BLaER1 treated with 17β-estradiol and CSF1 and Interleukin-3, amounts not matched to agents 10 nM and 100 nM (cell line): Measurements from ENCODE around the gene SLC29A2.
"Not testable (repeated sequence)": the region's sequence is repeated elsewhere in the genome, so short reads cannot be mapped to it uniquely, and the experiment has no call there.

Source experiments
- H3K27ac ChIP-seq, 11 experiments: shearing (Covaris generic); formaldehyde crosslinking; 2 replicates each; pipeline ENCODE4 v1.8.1; 2022
- H3K27me3 ChIP-seq, 11 experiments: shearing (Covaris generic); formaldehyde crosslinking; 2 replicates each; pipeline ENCODE4 v1.8.1; 2022
- H3K36me3 ChIP-seq, 11 experiments: shearing (Covaris generic); formaldehyde crosslinking; 2 replicates each; pipeline ENCODE4 v1.8.1; 2022
- H3K4me1 ChIP-seq, 10 experiments: shearing (Covaris generic); formaldehyde crosslinking; 2 replicates each; pipeline ENCODE4 v1.8.1; 2022
- H3K4me2 ChIP-seq, 11 experiments: shearing (Covaris generic); formaldehyde crosslinking; 2 replicates each; pipeline ENCODE4 v1.8.1; 2022
- H3K4me3 ChIP-seq, 10 experiments: shearing (Covaris generic); formaldehyde crosslinking; 2 replicates each; pipeline ENCODE4 v1.8.1; 2022
- H3K9ac ChIP-seq, 11 experiments: shearing (Covaris generic); formaldehyde crosslinking; 2 replicates each; pipeline ENCODE4 v1.8.1; 2022
- H3K9me3 ChIP-seq, 11 experiments: shearing (Covaris generic); formaldehyde crosslinking; replicated peaks in 1 of 11; 2 replicates each; pipeline ENCODE4 v1.8.1; 2022
- H4K20me1 ChIP-seq, 11 experiments: shearing (Covaris generic); formaldehyde crosslinking; 2 replicates each; pipeline ENCODE4 v1.8.1; 2022
- Cebpa-rat ChIP-seq, 11 experiments: shearing (Covaris generic); IDR thresholded peaks; 2 replicates each; pipeline ENCODE4 v1.8.1; 2022

Gene SLC29A2

DNA sequence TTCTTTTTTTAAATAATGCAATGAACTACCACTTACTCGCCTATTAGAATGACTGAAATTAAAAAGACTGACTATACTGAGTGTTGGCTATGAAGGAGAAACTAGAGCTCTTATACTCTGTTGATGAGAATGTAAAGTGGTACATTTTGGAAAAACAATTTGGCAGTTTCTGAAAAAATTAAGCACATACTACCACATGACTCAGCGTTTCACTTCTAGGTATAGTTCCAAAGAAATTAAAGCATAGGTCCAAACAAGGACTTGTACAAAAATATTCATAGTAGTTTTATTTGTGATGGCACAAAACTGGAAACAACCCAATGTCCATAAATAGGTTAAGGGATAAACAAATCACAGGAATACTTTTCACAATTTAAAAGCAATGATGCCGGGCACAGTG is 22.4 kb upstream of the SLC29A2 start:
- no peak overlapping the region for H3K27ac ChIP-seq
- no peak for TF ChIP-seq Cebpa-rat (IDR thresholded peaks at IDR 0.05)
- no peaks in the 10 kb centered on the region for H3K9me3 ChIP-seq
- no peaks in the 10 kb centered on the region for H3K36me3 ChIP-seq
- peaks cover 0 to 7% (median 1%) of the 10 kb centered on the region in 10 experiments; a peak in 2 of 20 replicates for H3K4me1 ChIP-seq
- no peaks in the 10 kb centered on the region; a peak in 1 of 22 replicates for H4K20me1 ChIP-seq
- H3K27me3 ChIP-seq = no peaks in the 10 kb centered on the region
- no peak overlapping the region for H3K9ac ChIP-seq
- H3K4me2 ChIP-seq = no peak overlapping the region
- no peak overlapping the region for H3K4me3 ChIP-seq

GRCh38 chr11:66391322-66391721 is 19.8 kb upstream of the SLC29A2 start:
- no peaks in the 10 kb centered on the region for H3K9me3 ChIP-seq
- H3K36me3 ChIP-seq = no peaks in the 10 kb centered on the region
- H3K4me2 ChIP-seq = no peak overlapping the region
- no peaks in the 10 kb centered on the region for H4K20me1 ChIP-seq
- H3K27me3 ChIP-seq = no peaks in the 10 kb centered on the region
- no peak for TF ChIP-seq Cebpa-rat (IDR thresholded peaks at IDR 0.05)
- no peak overlapping the region for H3K9ac ChIP-seq
- no peak overlapping the region for H3K4me3 ChIP-seq
- peaks cover 5 to 10% (median 7%) of the 10 kb centered on the region in 10 experiments; a peak in 16 of 20 replicates for H3K4me1 ChIP-seq
- no peak overlapping the region for H3K27ac ChIP-seq

- TF ChIP-seq Cebpa-rat (IDR thresholded peaks at IDR 0.05) = no peak
- H3K27me3 ChIP-seq = no peaks in the 10 kb centered on the region
- peaks cover 7 to 24% (median 20%) of the 10 kb centered on the region in 10 experiments; a peak in 18 of 20 replicates for H3K4me1 ChIP-seq
- H3K27ac ChIP-seq = no peak overlapping the region
- H3K36me3 ChIP-seq = no peaks in the 10 kb centered on the region
- no peak overlapping the region for H3K4me2 ChIP-seq
- H3K9ac ChIP-seq = no peak overlapping the region
- H4K20me1 ChIP-seq = no peaks in the 10 kb centered on the region
- H3K9me3 ChIP-seq = no peaks in the 10 kb centered on the region
- H3K4me3 ChIP-seq = no peak overlapping the region
Observed at GRCh38 chr11:66388780-66389386, 17.3 kb upstream of the SLC29A2 start.

- Histone ChIP-seq H3K4me2 (peak overlapping the region; percentile 38 to 82 (median 72)), H3K36me3 (no peaks in the 10 kb centered on the region), H3K4me1 (peaks cover 5 to 24% (median 20%) of the 10 kb centered on the region in 10 experiments; a peak in 18 of 20 replicates), H3K9ac (peak overlapping the region in 10 of 11 experiments; percentile 11 to 63 (median 52); a peak in 14 of 22 replicates), H3K9me3 (no peaks in the 10 kb centered on the region), H3K27ac (peak overlapping the region in 9 of 11 experiments; percentile 39 to 80 (median 74); a peak in 18 of 22 replicates), H3K4me3 (peak overlapping the region in 4 of 10 experiments; percentile 5 to 39 (median 16); a peak in 4 of 20 replicates), H3K27me3 (no peaks in the 10 kb centered on the region), H4K20me1 (no peaks in the 10 kb centered on the region)
- TF ChIP-seq Cebpa-rat (IDR thresholded peaks at IDR 0.05) = peak in 10 of 11 experiments; percentile 46 to 99 (median 96); a peak in 17 of 22 replicates
Observed at GRCh38 chr11:66386171-66387069, 14.9 kb upstream of the SLC29A2 start.

GRCh38 chr11:66384316-66384715 is 12.8 kb upstream of the SLC29A2 start:
- H4K20me1 ChIP-seq, H3K4me2 ChIP-seq, H3K36me3 ChIP-seq, H3K9me3 ChIP-seq, H3K9ac ChIP-seq, H3K27me3 ChIP-seq, H3K4me3 ChIP-seq: not testable (repeated sequence)
- H3K27ac ChIP-seq = peak overlapping the region in 2 of 11 experiments; percentile 32 to 37; a peak in 3 of 22 replicates
- peaks cover 3 to 38% (median 27%) of the 10 kb centered on the region in 10 experiments; a peak in 19 of 20 replicates for H3K4me1 ChIP-seq

- not testable (repeated sequence) for H3K4me3 ChIP-seq, H3K9ac ChIP-seq, H3K9me3 ChIP-seq, H3K36me3 ChIP-seq, H4K20me1 ChIP-seq, H3K27ac ChIP-seq, H3K27me3 ChIP-seq
- Histone ChIP-seq H3K4me2 (peak overlapping the region in 9 of 11 experiments; percentile 29 to 69 (median 46); a peak in 17 of 22 replicates), H3K4me1 (peaks cover 3 to 22% (median 12%) of the 10 kb centered on the region in 10 experiments; a peak in 18 of 20 replicates)
Observed at GRCh38 chr11:66380264-66380663, 8.7 kb upstream of the SLC29A2 start.

GRCh38 chr11:66373690-66374287 is 2.2 kb upstream of the SLC29A2 start:
- peaks cover 10 to 35% (median 31%) of the 10 kb centered on the region in 10 experiments; a peak in 19 of 20 replicates for H3K4me1 ChIP-seq
- peak overlapping the region in 1 of 11 experiments; percentile 89; a peak in 2 of 22 replicates for H3K4me2 ChIP-seq
- H3K27me3 ChIP-seq, H3K27ac ChIP-seq, H3K4me3 ChIP-seq, H3K9ac ChIP-seq, H3K9me3 ChIP-seq, H3K36me3 ChIP-seq: not testable (repeated sequence)
- H4K20me1 ChIP-seq = peaks cover 0 to 18% (median 14%) of the 10 kb centered on the region in 11 experiments; a peak in 12 of 22 replicates

DNA sequence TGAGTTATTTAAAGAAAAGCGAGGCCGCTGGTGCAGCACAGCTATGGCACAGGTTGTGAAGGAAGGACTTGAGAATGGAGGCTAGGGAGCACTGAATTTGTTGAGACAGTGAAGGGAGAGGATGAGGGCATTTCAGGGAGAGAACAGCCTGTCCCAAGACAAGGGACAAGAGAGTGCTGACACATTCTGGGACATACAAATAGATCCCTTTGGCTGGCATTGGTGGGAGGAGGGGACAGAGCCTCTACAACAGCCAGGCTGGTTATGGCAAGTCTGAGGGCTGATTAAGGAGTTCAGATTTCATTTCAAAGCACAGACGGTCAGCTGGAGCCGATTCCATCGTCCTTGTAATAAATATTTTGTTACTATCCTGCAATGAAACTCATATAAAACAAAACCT is 1.7 kb upstream of the SLC29A2 start:
- Histone ChIP-seq H3K27ac (no peak overlapping the region), H3K9ac (no peak overlapping the region; a peak in 1 of 22 replicates), H3K4me2 (peak overlapping the region in 8 of 11 experiments; percentile 85 to 98 (median 92); a peak in 11 of 22 replicates), H3K4me1 (peaks cover 10 to 40% (median 36%) of the 10 kb centered on the region in 10 experiments; a peak in 19 of 20 replicates), H3K36me3 (peaks cover 0 to 15% (median 8%) of the 10 kb centered on the region in 11 experiments; a peak in 15 of 22 replicates), H4K20me1 (peaks cover 0 to 23% (median 19%) of the 10 kb centered on the region in 11 experiments; a peak in 13 of 22 replicates), H3K27me3 (no peaks in the 10 kb centered on the region), H3K9me3 (no peaks in the 10 kb centered on the region), H3K4me3 (no peak overlapping the region)
- TF ChIP-seq Cebpa-rat (IDR thresholded peaks at IDR 0.05) = no peak
